ENCODE data around the gene PAK4.

Gene PAK4

DNA sequence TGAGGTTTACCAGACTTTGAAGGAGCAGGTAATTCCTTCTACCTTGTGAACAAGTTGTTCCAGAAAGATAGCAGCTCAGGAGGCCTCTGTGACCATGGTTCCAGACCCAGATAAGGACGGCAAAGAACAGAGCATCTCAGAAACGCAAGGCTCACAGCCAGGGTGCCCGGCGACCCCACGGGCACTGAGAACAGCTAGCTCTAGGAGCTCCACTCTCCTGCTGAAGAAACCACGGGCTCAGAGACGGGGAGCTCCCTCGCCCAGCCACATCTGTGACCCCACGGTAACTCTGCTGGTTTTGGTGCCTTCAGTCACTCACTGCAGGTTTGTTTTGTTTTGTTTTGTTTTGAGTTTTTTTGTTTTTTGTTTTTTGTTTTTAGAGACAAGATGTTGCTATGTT, 55.2 kb downstream of the PAK4 start:
- DNase-seq (ENCODE audit: low read depth), result no peak

GRCh38 chr19:39181500-39182173, 56.1 kb downstream of the PAK4 start:
- no peak for DNase-seq (ENCODE audit: low read depth)

- DNase-seq (ENCODE audit: low read depth), result peak; percentile 72
Observed at GRCh38 chr19:39182174-39182505, 56.6 kb downstream of the PAK4 start.

DNA sequence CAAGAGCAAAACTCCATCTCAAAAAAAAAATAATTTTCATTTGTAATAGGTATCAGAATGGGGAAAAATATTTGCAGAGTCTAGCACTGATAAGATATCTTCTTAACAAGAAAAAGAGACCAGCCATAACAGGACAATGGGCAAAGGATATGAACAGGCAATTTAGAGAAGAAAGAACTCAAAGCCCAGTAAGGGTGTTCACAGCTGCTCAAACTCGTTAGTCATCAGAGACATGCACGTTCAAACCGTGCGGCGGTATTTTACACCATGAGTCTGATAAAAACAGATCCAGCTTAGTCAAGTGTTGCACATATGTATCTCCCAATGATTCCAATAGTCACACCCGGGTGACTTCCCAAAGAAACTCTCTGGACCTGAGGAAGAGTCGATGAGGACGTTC, 57.5 kb downstream of the PAK4 start:
- DNase-seq (ENCODE audit: low read depth), result no peak

DNA sequence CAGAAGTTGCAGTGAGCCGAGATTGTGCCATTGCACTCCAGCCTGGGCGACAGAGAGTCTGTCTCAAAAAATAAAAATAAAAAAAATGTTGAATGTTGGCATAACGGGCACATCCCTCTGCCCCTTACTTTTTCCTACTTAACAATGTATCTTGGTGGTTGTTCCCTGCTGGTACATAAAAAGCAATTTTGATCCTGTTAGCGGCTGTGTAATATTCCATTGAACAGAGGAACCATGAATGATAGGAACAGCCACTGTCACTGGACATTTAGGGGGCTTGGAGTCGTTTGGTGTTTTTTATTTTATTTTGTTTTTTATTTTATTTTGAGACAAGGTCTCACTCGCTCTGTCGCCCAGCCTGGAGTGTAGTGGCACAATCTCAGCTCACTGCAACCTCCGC, 60.8 kb downstream of the PAK4 start:
- DNase-seq (ENCODE audit: low read depth), result no peak

DNA sequence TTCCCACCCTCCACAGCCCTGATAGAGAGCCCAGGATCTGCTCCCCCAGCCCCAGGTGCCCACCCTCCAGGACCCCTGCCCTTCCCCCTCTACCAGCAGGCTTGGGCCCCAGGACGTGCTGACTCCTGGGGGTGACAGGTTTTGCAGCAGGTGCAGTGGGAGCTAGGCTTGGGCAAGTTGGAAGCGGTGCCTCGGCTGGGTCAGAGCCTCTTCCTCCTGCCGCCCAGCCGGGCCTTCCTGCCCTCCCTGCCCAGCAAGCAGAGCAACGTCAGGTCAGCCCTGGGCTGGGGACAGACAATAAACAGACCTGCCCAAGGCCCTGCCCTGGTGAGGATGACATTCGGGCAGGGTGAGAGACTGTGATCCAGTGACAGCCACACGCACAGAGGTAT, 62.0 kb downstream of the PAK4 start:
- no peak for DNase-seq (ENCODE audit: low read depth)

GRCh38 chr19:39188960-39189359, 63.4 kb downstream of the PAK4 start:
- DNase-seq (ENCODE audit: low read depth), result no peak

- DNase-seq (ENCODE audit: low read depth), result no peak
Observed at GRCh38 chr19:39190768-39191167, 65.2 kb downstream of the PAK4 start.

GRCh38 chr19:39192846-39193245, 67.3 kb downstream of the PAK4 start:
- DNase-seq (ENCODE audit: low read depth), result peak; percentile 41

GRCh38 chr19:39193803-39194202, 68.2 kb downstream of the PAK4 start:
- DNase-seq (ENCODE audit: low read depth), result no peak

DNA sequence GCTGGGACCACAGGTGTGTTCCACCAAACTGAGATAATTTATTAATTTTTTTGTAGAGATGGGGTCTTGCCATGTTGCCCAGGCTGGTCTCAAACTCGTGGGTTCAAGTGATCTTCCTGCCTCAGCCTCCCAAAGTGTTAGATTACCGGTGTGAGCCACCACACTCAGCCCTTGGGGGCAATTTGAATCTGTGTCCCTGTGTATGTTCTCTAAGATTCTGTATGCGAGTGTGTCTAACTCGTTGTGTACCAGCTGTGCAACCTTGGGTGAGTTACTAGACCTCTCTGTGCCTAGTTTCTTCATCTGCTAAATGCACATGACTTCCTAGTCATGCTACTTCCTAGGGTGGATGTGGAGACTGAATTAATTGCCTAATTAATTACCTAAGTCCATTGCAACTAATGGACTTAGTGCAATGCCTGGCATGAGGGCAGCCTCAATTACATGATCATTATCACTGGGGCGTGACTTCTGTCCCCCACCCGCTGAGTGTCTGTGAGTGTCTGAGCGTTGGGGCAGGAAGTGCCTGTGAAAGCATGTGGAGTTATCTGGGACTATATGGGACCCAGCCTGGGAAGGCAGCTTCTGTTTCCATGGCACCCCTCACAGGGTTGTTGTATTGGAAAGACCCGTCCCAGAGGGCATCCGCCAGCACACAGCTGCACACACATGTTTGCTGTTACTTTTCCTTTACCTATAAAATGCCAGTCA, 69.4 kb downstream of the PAK4 start:
- DNase-seq (ENCODE audit: low read depth), result no peak

DNA sequence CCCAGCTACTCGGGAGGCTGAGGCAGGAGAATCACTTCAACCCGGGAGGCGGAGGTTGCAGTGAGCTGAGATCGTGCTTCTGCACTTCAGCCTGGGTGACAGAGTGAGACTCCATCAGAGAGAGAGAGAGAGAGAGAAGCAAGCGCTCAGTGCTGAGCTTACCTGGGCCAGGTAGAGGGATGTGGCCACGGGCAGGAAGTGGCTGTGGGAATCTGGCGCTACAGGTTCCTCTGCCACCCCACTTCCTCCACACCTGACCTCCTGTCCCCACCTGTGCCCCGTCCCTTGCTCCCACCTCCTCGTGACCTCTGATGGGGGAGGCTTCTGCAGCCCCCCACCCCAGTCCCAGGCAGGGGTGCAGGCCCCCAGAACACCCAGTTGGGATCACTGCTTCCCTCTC, 70.2 kb downstream of the PAK4 start:
- no peak for DNase-seq (ENCODE audit: low read depth)

DNA sequence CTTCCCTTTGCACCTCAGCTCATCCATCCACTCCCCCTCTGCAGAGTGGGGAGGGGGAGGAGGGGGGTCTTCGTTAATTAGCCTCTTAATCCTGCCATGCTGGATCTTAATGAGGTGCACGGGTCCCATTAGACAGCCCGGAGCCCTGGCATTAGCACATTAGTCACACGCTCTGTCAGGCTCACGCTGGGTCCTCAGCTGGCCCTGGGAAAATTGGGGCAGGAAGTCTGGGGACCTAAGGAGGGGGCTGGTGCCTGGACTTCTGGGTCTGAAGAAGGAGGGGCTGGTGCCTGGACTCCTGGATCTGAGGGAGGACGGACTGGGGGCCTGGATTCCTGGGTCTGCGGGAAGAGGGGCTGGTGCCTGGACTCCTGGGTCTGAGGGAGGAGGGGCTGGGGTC, 70.7 kb downstream of the PAK4 start:
- DNase-seq (ENCODE audit: low read depth), result no peak

- no peak for DNase-seq (ENCODE audit: low read depth)
Observed at GRCh38 chr19:39196860-39197562, 71.4 kb downstream of the PAK4 start, which contains the start of gene NCCRP1. Gene NCCRP1 (plus strand): TSS chr19:39196964. CDS start chr19:39196983, 19 bp downstream.

- DNase-seq (ENCODE audit: low read depth), result no peak
Observed at GRCh38 chr19:39197808-39198207, 72.2 kb downstream of the PAK4 start.

DNA sequence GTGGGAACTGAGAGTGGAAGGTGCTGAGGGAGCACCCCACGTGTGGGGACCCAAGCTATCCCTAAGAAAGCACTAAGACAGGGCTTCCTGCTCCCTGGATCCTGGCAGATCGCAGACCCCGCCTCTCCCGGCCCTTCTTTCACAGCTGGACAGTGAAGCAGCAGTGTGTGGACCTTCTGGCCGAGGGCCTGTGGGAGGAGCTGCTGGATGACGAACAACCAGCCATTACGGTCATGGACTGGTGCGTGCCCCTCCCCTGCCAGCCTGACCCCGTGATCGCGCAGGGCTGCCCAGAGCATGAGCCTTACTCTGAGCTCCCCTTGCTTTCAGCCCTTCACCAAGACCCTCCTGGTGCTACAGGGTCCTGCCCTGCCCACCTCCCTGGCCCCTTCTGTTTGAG, 73.4 kb downstream of the PAK4 start:
- peak; percentile 81 for DNase-seq (ENCODE audit: low read depth)

GRCh38 chr19:39200066-39200802, 74.6 kb downstream of the PAK4 start:
- DNase-seq (ENCODE audit: low read depth), result no peak

- DNase-seq (ENCODE audit: low read depth), result no peak
Observed at GRCh38 chr19:39200803-39201115, 75.2 kb downstream of the PAK4 start.

GRCh38 chr19:39202998-39203355, 77.4 kb downstream of the PAK4 start:
- DNase-seq (ENCODE audit: low read depth), result no peak

DNA sequence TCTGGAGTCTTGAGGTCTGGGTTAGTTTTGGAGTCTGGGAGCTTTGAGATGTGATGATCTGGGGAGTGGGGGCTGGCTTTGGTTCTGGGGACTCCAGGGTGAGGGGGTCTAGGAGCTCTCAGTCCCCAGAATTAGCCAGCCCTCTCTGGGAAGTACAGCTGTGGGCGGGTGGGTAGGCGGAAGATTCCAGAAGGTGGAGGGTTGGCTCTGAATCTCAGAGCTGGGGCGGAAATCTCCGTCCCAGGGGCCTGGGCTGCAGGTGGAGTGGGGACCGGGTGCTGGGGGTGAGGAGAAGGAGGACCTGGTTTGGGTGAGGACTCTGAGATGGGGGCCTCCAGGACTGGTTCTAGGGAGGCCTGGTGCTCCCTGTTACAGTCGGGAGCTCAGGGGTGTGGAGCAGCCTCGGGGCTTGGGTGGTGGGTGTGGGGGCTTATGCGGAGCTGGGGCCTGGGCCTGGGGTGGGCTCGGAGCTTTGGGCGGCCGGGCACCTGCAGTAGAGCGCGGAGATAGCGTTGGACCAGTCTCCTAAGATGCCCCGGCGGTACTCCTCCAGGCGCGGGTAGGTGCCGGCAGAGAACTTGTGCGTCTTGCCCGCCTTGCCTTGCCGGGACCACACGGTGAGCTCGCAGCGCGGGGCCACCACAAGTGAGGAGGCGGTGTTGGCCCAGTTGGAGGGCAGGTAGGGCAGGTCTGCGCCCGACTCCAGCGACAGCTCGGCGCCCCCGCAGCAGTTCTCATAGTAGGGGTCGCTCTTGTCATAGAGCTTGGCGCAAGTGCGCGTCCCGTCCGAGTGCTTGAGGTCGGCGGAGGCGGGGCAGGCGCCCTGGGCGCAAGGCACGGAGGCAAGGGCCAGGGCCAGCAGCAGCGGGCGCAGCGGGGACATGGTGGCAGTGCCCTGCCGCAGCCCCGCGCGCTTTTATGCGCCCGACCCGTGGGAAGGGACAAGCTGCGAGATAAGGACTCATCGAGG, 78.1 kb downstream of the PAK4 start, which contains the start of gene SYCN:
Gene SYCN (minus strand): TSS at position 892 of the 970 bp plus-strand sequence. CDS start 9 bp downstream, at position 883.
- no peak for DNase-seq (ENCODE audit: low read depth)

GRCh38 chr19:39205449-39205764, 79.8 kb downstream of the PAK4 start:
- no peak for DNase-seq (ENCODE audit: low read depth)

DNA sequence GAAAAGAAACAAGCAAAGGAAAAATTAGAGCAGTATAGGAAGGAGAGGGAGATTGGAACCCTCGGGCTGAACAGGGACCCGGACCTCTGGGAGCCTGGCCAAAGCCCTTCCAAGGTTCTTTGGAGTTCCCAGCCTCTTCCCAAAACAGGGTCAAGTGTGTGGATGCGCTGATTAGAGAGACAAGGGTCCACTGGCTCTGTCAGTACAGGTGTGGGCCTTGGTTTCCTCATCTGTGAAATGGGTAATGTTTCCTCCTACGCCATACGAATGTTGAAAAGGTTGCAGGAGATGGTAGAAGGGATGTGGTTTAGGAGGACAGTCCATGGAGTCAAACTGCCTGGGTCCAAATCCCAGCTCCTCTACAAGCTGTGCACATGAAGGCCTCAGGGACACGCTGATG, 80.5 kb downstream of the PAK4 start:
- no peak for DNase-seq (ENCODE audit: low read depth)

All from amniotic epithelial cell (primary cell).